Liver (tissue), 3 donors: ENCODE measurements around the gene IDE.

Experiments
- ATF3 ChIP-seq: IDR thresholded peaks from 2 replicates; pipeline ENCODE4 v1.6.1; 2016; ENCODE audit warnings: antibody characterized with exemption
- FOXA1 ChIP-seq: IDR thresholded peaks from 2 replicates; pipeline ENCODE4 v1.6.1; 2016; ENCODE audit warnings: antibody characterized with exemption
- FOXA2 ChIP-seq: IDR thresholded peaks from 2 replicates; pipeline ENCODE4 v1.6.1; 2016; ENCODE audit warnings: antibody characterized with exemption
- GABPA ChIP-seq, 2 donors: IDR thresholded peaks in 1 of 2; conservative IDR thresholded peaks in 1 of 2; 2 replicates each; pipeline ENCODE4 v1.6.1; 2016; ENCODE audit warnings: antibody characterized with exemption in 2 of 2, mild to moderate bottlenecking in 1 of 2, moderate library complexity in 1 of 2
- HNF4A ChIP-seq, 2 donors: conservative IDR thresholded peaks; 2 replicates each; pipeline ENCODE4 v1.6.1; 2016; ENCODE audit warnings: antibody characterized with exemption in 2 of 2, mild to moderate bottlenecking in 2 of 2
- RAD21 ChIP-seq, 2 donors: IDR thresholded peaks; 2 replicates each; pipeline ENCODE4 v1.6.1; 2016; ENCODE audit warnings: antibody characterized with exemption in 2 of 2, mild to moderate bottlenecking in 2 of 2
- RXRA ChIP-seq, 2 donors: IDR thresholded peaks; 2 replicates each; pipeline ENCODE4 v1.6.1; 2017 to 2018; ENCODE audit warnings: antibody characterized with exemption in 2 of 2, mild to moderate bottlenecking in 1 of 2
- SP1 ChIP-seq: IDR thresholded peaks from 2 replicates; pipeline ENCODE4 v1.6.1; 2018; ENCODE audit warnings: antibody characterized with exemption, mild to moderate bottlenecking
- TAF1 ChIP-seq: conservative IDR thresholded peaks from 2 replicates; pipeline ENCODE4 v1.6.1; 2016; ENCODE audit warnings: antibody characterized with exemption, mild to moderate bottlenecking
- YY1 ChIP-seq: IDR thresholded peaks from 2 replicates; pipeline ENCODE4 v1.6.1; 2016; ENCODE audit warnings: antibody characterized with exemption, mild to moderate bottlenecking
- TF ChIP-seq, protein P1 (sequence below): fragments of 150-350 bp; IDR thresholded peaks from 2 replicates; pipeline ENCODE4 v1.5.1; 2017; ENCODE audit warnings: improper control_type of control experiment, low read depth, low read length; ENCODE audit not compliant: missing input control
- donor health status: healthy.
- donor health status: healthy.

DNA sequence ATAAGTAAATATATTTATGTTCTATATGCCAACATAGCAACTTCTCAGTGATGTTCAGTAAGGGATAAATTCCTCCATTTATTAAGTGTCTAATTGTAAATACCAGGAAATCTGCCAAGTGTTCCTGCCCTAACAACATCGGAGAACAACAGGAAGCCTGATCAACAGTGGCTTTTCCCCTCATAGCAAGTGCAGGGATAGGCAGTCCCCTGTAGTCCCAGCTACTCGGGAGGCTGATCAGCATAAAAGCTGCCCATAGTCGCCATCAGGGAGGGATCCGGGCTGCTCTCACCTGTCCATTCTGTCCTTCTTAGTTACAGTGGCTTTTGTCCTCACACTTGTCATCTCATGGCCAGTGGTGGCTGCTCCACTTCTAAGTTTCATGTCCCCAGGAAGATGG is 141.3 kb downstream of the IDE start:
- TF ChIP-seq, protein P1, sequence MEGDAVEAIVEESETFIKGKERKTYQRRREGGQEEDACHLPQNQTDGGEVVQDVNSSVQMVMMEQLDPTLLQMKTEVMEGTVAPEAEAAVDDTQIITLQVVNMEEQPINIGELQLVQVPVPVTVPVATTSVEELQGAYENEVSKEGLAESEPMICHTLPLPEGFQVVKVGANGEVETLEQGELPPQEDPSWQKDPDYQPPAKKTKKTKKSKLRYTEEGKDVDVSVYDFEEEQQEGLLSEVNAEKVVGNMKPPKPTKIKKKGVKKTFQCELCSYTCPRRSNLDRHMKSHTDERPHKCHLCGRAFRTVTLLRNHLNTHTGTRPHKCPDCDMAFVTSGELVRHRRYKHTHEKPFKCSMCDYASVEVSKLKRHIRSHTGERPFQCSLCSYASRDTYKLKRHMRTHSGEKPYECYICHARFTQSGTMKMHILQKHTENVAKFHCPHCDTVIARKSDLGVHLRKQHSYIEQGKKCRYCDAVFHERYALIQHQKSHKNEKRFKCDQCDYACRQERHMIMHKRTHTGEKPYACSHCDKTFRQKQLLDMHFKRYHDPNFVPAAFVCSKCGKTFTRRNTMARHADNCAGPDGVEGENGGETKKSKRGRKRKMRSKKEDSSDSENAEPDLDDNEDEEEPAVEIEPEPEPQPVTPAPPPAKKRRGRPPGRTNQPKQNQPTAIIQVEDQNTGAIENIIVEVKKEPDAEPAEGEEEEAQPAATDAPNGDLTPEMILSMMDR, result no peak
- no peak for TF ChIP-seq FOXA1
- TF ChIP-seq FOXA2, result no peak
- TF ChIP-seq GABPA (IDR thresholded peaks at IDR 0.05 in 1 of 2, conservative IDR thresholded peaks at IDR 0.05 in 1 of 2), result no peak
- TF ChIP-seq SP1, result no peak
- no peak for TF ChIP-seq HNF4A (conservative IDR thresholded peaks at IDR 0.05)
- TF ChIP-seq RXRA (IDR thresholded peaks at IDR 0.05), result no peak
- no peak for TF ChIP-seq ATF3
- no peak for TF ChIP-seq RAD21 (IDR thresholded peaks at IDR 0.05)
- TF ChIP-seq YY1, result no peak
- TF ChIP-seq TAF1, result no peak
